SW480 (cell line): Measurements from ENCODE around the gene IKZF1.

Source experiments
- DNase-seq: peaks from one replicate; pipeline ENCODE4 v3.0.0-alpha.2; 2016; ENCODE audit warnings: low spot score

IKZF1 gene

GRCh38 chr7:50304129-50304910 is at the start of gene IKZF1:
IKZF1 (plus strand) TSS chr7:50304716; CDS start chr7:50319062, 14,346 bp downstream.
- DNase-seq, result no peak

- DNase-seq, result no peak
These were observed 42.9 kb upstream of the IKZF1 start for GRCh38 chr7:50261593-50261992.

GRCh38 chr7:50262446-50262845 is 42.1 kb upstream of the IKZF1 start:
- no peak for DNase-seq

GRCh38 chr7:50262916-50263690 is 41.4 kb upstream of the IKZF1 start:
- DNase-seq, result peak; percentile 54

DNA sequence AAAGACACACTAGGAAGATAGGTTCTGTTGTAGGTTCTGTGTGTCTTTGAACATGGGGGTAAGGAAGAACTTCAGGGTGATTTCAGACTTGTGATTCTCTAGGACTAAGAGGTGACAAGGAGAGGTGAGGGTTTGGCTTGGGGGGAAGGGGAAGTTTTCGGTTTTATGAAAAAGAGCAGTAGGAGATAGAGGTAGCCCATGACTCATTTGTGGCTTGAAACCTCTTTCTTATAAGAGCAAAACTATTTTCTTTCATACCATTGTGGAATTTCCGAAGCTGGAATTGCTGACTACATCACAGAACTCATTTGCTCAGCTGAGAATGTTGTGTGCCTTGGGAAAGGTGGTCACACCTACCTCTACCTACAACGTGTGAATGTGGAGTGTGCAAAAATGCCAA is 39.6 kb upstream of the IKZF1 start:
- peak; percentile 48 for DNase-seq

- DNase-seq, result no peak
These were observed 38.4 kb upstream of the IKZF1 start for GRCh38 chr7:50265968-50266634.

DNA sequence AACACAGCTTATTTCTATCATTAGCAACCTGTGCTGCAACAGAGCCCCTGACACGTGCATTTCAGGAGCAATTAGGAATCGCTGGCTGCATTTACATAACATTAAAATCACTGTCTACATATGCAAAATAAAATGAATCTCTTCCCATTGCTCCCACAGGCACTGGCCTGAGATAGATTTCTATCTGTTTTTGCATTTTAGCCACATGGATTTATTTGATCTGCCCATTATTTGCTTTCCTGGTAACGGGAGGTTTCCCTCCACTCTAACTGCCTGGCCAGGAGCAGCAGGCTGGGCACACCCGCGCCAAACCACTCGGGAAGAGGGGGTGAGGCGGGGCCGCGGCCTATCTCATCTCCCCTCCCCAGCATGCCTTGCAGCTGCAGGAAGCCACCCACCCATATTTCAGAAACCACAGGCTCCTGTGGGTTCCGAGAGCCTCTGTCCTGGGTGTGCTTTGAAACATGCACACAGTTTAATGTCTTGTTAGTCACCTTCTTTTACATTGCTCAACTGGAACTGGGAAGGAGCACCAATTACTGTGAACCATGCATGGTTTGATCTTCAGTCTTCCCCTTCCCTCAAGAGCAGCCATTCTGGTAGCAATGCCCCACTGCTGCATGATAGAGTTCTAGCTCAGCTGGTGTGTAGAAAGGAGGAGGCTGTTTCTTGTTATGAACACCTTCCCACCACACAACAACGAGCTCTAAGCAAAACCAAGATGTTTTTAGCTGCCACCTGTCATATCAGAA is 37.7 kb upstream of the IKZF1 start:
- peak; percentile 74 for DNase-seq

DNA sequence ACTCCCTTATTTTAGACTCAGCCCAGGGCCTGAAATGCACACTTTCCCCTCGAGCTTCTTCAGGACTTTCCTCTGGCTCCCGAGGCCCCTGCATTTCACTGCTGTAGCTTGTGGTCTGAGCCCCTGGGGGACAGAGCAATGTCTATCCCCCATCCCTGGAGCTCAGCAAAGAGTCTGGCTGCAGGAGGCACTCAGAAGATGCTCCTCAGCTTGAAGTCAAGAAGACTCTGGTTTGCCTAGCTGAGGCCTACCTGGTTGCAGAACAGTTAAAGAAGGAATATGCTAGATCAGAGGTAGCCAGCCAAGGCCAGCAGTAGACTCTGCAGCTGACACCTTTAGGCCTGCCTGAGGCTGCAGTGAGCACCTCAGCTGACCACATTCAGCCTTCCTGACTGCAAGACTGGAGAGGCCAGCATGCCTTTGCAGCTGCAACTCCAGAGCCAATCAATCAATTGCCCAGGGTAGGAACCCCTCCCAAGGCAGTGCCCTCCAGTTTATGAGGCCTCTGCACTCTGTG is 36.9 kb upstream of the IKZF1 start:
- DNase-seq, result no peak

DNA sequence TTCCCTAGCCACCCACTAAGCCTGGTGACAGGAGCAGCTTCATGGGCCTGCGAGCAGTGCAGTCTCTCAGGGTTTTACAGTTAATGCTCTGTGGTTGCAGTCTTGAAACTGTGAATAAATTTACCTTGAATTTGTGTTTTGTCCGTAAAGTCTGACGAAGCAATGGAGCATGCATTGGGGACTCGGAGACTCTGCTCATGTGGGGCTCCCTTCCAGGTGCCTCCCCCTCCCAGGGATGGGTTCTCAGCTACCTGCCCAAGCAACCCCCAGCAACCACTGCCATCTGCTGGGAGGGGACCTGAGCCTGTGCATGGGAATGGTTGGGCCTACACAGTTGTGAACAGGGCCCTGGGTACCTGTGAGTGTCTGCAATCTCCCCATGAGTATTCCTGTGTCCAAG is 36.3 kb upstream of the IKZF1 start:
- DNase-seq, result no peak

GRCh38 chr7:50268990-50269389 is 35.5 kb upstream of the IKZF1 start:
- no peak for DNase-seq

GRCh38 chr7:50270531-50271018 is 33.9 kb upstream of the IKZF1 start:
- DNase-seq, result no peak

GRCh38 chr7:50272808-50273207 is 31.7 kb upstream of the IKZF1 start:
- no peak for DNase-seq

GRCh38 chr7:50273301-50273700 is 31.2 kb upstream of the IKZF1 start:
- no peak for DNase-seq

DNA sequence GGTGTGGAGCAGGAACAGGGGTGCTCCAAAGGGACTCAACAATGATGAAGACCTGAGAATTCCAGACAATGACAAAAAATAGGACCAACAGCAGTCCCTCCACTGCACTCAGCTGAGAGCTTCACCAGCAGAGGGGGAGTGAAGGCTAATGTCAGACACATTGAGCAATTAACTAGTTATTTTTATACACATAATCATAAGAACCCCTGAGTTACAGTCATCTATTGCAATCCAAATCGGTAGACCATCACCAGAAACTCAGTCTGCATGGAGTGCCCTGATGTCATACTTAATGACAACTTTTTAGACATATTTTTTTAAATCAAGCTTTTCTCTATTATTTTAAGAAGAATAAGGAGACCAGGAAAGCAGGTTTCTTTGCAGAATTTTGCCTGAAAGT is 30.6 kb upstream of the IKZF1 start:
- no peak for DNase-seq

DNA sequence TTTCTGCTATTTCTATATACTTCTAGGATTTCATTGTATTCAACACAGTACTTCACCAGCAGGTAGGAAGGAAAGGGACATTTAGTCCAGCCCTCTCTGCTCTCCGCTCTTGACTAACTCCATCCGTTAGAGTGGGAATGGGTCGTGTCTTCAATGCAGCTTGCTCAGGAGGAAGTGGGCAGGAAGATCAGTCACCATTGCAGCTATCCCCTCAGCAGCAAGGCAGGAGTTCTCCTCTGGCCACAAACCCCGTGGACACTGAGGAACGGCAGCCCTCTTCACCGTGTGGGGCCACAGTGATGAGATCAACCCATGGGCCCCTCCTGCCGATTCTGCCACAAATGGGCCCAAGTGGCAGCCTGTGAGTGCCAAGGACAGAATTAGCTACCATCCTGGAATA is 30.2 kb upstream of the IKZF1 start:
- no peak for DNase-seq

DNA sequence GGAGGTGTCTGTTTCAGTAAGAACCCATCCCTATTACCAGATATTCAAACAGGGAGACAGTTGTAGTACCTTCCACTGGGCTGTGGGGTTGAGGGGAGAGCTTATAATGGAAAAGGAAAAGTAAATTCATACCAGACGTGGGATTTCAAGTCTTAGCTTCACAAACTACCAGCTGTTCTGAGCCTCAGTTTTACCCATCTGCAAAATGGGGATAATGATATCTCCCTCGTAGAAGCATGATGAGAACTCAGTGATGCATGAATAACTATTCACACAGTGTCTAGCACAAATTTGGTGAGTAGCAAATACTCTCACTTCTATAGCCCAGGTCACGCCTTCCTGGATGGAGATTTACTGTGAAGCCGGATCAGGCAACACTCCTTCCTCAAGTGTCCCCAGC is 29.1 kb upstream of the IKZF1 start:
- DNase-seq, result no peak

DNA sequence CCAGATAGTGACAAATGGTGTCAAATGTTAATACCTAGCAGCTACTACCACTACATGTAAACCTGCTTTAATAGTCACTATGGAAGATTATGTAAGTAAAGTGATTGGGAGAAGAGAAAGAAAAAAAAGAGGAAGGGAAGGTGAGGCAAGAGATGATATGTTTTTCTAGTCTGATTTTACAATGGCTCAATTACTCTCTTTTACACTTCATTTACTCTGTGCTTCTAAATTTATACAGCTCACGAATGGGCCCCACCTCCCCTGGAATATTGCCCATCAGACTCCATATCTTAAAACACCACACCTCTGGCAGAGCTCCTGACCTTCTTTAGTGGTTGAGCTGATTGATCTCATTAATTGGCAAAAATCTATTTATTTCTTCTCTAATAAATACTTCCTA is 28.0 kb upstream of the IKZF1 start:
- DNase-seq, result no peak

DNA sequence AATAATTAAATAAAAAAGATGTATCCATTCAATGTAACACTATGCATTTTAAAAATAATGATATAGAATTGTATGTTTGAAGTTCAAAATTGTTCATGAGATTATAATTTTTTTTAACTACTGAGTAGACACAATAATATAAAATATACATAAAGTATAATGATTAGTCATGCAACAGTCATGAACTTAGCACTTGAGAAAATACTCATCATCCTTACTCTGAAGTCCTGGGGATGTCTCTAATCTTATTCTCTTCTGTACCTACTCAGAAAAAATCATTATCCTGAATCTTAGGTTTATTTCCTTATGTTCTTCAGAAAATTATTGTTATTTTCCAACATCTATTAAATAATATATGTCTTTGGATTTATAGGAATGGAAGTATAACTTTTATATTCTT is 26.4 kb upstream of the IKZF1 start:
- DNase-seq, result no peak

DNA sequence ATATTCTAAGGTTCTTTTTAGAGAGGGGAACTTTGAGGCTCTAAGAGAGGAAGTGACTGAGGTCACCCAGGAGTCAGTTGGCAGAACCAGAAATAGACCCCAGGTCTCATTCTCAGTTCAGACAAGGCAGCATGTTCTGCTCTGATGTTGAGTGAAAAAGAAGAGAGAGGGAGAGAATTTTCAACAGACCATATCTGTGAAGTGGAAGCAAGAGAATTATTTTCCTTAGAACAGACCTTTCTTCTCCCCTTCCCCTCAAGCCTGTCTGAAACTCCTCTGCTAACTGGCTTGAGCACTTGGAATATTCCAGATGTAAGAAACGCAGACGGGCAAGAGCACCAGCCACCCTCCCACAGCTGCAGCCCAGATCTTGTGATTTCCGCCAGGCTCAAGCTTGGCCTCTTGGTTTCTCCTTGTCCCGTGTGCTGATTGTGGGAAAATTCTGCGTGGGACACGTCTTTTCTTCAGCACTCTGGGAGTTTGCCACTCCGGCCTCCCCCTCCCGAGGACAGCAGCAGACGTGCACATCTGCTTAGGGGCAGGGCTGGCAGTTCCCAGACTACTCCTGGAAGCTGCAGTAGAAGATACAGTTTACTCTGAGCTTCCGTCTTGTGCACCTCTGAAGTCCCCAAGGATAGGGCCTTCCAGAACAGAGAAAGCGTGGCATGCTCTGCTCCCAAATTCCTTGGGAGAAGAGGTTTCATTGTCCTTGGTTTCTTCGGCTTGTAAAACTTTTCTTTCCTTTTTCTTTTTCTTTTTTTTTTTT is 22.7 kb upstream of the IKZF1 start:
- no peak for DNase-seq

DNA sequence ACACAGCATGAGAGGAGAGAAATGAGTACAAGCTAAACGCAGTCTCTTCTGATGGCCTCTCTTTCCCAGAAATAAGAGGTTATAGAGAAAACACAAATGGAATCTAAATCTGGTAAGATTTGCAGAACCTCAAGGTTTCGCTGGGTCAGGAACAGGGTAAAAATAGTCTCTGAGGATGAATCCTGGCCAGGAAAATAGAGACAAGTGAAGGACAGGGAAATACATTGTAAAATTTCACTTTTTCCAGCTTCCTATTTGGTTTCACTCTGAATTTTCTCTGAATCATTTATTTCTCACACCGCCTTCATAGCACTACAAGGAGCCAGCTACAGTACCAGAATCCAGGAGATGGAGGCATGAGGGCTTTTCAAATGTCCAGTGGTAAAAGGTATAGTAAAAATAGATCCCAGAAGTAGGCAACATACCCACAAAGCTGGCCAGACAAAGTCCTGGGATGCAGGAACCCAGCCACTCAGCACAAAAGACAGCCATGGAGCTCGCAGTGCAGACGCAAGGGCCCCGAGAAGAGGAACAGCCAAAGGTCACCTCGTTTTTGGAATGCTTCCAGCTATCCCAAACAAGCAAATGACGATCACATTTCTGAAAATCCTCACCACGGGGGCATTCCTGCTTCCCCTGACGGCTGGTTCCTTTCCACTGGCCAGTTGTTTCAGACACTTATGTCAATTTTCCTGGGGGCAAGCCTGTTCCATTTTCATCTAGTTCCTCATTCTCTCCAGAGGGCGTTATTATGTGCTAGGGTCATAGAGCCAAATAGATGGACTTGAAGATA is 21.5 kb upstream of the IKZF1 start:
- DNase-seq, result no peak
